COLO829 (cell line): ENCODE measurements around the gene FERMT2.
"Not testable (repeated sequence)": the region's sequence is repeated elsewhere in the genome, so short reads cannot be mapped to it uniquely, and the experiment has no call there.

Experiments used
- DNase-seq: peaks from one replicate; pipeline ENCODE4 v3.0.0; 2012; ENCODE audit warnings: low spot score

FERMT2 gene

DNA sequence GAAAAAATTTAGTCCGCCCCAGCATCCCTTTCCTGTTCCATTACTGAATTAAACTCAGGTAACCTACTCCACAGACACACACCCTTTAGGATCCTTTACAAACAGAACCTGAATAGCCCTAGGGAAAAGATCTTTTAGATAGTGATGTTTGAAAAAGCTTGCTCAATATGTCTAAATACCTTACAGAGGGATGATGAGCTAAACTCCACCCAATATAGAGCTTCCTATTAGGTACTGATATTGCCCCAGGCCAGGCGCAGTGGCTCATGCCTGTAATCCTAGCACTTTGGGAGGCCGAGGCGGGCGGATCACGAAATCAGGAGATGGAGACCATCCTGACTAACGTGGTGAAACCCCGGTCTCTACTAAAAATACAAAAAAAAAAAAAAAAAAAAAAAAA lies 50.1 kb downstream of the FERMT2 start:
- DNase-seq, result no peak

DNA sequence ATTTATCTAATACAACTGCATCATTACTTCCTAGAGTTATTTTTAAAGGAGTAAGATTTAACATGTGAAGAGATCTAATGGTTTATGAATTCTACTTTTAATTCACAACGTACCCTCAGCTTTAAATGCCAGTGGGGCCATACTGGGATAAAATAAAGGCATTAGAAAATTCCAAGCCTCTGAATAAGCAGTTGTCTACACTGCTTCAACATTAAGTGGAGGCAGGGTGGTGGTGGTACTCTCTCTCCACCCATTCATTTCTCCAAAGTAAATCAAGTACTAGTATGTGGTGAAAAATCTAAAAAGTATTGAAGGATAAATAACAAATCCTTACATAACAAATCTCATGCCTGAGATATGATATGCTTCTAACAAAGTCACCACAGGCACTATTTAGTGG lies 52.4 kb downstream of the FERMT2 start:
- no peak for DNase-seq

DNA sequence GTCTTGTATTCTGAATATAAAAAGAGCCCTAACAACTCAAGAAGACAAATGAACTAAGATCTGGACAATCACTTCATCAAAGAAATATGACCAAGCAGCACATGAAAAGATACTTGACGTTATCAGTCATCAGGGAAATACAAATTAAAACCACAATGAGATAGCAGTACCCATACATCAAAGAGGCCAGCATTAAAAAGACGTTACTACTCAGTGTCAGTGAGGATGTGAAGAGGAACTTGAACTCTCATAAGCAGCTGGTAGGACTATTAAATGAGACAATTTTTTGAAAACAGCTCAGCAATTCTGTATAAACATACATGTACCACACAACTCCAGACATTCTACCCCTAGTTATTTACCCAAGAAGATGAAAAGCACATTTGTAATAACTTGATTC lies 55.9 kb downstream of the FERMT2 start:
- no peak for DNase-seq

DNA sequence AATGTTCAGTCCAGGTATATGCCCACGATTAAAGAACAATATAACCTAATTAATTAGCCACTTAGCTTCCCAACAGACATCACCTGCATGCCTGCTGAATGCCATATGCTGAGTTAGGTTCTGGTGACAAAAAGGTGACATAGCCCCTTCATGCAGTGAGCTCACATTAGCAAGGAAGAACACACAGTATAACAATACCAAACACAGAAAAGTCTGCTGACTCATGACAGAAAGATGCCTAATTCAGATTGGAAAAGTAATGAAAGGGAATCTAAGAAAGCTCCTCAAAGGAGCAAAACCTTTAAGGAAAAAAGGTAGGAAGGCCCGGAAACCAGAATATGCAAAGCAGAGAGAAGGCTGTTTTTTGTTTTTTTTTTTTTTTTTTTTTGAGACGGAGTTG lies 59.0 kb downstream of the FERMT2 start:
- no peak for DNase-seq

DNA sequence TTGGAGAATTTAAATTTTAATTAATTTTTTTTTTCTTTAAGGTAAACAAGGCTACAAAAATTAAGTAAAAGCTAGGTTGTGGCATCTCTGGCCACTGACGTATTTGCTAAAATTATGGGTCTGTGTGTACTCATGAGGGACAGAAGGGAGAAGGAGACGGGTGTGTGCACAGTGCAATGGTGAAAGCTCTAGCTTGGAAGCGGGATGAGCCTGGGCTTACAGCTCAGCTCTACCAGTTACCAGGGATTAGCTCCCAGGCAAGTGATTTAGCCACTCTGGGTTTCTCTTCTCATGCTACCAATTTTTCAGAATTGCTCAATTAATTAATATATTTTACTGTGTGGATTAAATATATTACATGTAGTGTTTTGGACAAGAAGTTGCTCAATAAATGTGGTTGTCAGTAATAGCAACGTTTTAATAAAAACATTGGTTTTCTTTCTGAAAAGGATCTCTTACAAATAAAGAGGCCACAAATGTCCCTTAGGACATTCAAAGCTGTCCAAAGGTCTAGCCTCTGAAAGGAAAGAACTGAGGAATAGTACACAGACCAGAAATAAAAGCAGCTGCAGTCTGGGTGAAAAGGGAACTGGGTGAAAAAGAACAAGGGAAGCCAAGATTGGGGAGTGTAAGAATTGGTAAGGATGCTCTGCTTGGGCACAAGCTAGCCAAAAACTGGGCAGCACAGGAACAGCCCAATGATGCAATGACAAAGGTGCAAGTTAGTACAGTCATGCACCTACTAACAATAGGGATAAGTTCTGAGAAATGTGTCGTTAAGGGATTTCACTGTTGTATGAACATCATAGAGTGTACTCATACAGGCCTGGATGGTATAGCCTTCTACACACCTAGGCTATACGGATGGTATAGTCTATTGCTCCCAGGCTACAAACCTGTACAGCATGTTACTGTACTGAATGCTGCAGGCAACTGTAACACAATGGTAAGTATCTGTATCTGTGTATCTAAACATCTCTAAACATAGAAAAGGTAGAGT lies 61.7 kb downstream of the FERMT2 start:
- no peak for DNase-seq

DNA sequence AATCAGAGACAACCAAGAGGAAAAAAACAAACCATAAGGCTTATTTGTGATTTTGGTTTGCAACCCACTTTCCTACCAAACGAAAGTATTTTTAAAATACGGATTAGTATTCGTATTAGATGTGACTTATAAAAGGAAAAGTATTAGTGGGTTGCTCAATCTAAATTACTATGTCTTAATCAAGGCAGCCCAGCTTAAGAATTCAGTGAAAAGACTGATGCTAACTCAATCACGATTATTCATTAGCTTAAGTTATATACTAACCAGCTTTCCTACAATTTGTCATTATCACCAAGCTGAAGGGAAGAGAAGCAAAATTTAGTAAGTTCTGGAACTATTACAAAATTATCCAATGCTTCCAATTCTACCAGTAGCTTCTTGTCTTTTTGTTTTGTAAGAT lies 62.7 kb downstream of the FERMT2 start:
- no peak for DNase-seq

DNA sequence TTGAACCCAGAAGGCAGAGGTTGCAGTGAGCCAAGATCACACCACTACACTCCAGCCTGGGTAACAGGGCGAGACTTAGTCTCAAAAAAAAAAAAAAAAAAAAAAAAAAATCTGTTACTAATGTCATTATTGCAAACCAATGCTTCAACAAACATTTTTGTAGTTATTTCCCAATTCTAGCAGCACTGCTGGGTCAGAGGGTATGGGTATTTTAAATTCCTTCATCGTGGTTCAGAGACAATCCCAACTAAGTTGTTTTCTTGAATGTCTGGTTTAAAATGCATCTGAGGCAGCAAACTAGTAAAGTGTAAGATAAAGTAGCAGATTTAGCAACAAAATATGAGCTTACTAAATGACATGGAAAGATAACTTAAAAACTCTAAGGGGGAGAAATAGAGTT lies 65.6 kb downstream of the FERMT2 start:
- DNase-seq, result no peak

DNA sequence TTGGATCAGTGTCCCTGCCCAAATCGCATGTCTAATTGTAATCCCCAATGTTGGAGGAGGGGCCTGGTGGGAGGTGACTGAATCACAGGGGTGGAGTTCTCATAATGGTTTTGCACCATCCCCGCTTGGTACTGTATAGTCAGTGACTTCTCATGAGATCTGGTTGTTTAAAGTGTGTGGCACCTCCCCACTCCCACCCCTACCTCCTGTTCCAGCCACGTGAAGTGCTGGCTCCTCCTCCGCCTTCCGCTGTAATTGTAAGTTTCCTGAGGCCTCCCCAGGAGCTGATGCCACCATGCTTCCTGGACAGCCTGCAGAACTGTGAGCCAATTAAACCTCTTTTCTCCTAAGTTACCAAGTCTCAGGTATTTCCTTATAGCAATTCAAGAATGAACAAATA lies 67.2 kb downstream of the FERMT2 start:
- no peak for DNase-seq

DNA sequence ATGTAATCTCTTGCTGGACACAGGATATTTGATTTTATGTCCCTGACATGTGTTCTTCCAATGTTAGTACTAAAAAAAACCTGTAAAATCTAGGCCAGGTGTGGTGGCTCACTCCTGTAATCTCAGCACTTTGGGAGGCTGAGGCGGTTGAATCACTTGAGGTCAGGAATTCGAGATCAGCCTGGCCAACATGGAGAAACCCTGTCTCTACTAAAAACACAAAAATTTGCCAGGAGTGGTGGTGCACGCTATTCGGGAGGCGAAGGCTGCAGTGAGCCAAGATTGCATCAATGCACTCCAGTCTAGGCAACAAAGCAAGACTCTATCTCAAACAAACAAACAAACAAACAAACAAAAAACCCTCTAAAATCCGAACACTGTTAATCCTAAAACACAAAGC lies 68.0 kb downstream of the FERMT2 start:
- no peak for DNase-seq

DNA sequence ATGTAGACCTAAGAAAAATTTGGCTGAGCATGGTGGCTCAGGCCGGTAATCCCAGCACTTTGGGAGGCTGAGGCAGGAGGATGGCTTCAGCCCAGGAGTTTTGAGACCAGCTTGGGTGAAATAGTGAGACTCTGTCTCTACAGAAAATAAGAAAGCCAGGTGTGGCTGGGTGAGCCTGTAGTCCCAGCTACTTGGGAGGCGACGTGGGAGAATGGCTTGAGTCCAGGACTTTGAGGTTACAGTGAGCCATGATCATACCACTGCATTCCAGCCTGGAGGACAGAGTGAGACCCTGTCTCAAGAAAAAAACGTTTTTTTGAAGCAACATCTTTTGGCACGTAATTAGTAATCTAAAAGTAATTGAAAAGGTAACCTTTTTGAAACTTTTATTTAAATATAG lies 70.9 kb downstream of the FERMT2 start:
- DNase-seq, result no peak

DNA sequence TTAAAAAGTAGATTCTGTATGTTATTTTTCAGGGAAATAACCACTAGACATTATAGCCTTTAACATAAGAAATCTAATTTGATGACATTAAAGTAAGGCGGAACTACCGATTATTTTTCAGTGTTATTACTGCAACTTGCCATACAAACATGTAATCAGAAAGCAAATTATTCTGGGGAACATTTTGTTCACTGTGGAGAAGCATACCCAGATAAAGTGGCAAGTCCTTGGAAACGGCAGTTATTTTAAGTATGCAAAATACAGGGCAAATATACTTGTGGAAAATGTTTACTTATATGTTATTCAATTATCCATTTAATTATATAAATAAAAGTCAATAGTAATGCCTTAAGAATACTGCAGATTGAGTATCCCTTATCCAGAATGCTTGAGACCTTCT lies 71.9 kb downstream of the FERMT2 start:
- no peak for DNase-seq

DNA sequence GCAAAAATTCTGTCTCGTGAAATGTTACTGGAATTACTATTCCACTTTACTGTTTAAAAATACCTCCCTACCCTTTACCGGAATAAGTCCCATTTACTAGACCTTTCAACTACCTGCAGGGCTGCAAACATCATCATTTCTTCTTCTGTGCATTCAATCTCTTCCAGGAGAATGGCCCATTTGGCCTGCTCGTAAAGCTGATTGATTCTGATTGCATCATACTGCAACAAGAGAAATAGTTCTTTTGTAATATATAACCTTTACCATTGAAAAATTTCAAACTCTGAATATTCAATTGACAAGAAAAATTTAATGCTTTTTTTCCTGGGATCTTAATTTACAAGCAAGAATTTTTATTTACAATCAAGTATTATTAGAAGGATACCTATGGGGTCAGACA lies 72.4 kb downstream of the FERMT2 start:
- DNase-seq, result no peak

DNA sequence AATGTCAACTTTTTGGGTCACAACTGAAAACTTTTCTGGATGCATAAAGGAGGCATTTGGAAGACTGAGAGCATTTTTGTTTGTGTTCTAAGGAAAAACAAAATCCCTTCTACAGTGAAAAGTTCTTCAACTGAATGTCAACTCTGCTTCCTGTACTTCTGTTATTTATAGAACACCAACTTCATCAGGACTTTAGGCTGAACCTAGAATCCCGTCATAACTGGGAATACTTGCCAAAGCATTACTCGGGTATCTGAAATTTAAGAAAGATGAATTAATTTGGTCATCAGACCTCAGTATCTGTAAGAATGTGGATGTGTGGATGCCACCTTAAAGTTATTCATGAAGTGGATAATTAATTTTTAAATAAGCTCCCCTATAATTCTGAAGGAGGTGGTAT lies 73.2 kb downstream of the FERMT2 start:
- no peak for DNase-seq

DNA sequence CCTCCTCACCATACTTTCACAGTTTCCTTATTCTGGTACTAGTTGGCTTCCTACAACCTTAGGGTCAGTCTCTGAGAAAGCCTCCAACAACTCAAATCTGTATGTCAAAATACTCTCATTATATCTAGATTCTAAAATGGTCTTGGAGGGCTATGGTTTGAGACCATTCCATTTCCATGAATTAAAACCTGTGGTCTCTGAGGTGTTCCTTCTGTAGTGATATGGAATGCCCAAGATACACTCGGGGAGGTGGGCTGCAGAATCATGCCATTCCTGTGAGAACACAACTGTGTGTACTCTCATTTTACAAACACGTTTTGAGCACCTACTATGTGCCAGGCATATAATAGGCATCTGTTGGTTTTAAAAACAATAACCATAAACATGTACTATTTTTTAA lies 74.0 kb downstream of the FERMT2 start:
- no peak for DNase-seq

DNA sequence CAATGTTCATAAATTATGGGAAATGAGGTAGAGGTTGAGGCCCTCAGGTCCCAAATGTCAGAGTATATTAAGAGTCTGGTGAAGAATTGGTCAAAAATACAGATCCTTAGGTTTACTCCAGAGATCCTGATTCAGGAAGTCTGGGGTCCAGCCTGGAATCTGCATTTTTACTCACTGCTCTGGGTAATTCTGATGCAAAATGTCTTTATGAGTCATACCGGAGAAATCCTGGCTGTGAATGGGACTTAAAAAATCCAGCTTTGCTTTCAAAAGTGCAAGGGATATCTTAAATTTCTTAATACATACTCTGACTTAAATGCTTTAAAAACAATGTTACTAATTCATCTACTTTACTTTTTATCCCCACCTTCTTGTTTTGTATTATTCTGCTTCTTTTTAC lies 74.5 kb downstream of the FERMT2 start:
- DNase-seq, result no peak

DNA sequence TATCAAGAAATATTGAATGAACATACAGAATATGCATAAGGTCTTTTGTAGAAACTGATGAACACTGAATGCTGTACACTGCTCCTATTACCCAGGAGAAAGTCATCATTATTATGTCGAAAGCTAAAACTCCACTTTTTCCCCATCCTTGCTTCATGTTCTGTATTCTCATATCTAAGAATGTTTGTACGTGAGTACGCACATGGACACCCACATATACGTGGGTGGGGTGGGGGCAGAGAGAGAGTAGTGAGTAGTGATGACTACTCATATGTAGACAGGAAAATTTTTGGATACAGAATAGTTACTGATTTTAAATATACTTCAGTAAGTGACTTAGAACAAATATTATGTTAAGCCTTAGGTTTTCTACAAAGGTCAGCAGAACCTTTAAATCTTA lies 75.1 kb downstream of the FERMT2 start:
- DNase-seq, result no peak

DNA sequence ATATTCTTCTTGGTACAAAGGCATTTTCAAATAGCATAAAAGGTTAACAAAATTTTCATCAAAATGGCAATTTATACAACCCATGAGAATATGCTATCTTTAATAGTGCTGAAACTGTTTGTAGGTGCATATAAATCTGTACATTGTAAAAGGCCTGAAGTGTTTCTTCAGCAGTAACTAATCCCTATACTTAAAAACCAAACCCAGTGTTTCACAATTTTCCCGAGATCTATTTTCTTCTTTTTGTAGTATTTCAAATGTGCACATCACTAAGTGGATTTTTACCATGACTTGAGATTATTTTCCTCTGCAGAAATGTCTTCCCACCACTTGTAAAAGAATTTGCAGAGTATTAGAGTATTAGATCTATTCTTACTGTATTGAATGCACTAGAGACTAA lies 76.5 kb downstream of the FERMT2 start:
- DNase-seq, result no peak

DNA sequence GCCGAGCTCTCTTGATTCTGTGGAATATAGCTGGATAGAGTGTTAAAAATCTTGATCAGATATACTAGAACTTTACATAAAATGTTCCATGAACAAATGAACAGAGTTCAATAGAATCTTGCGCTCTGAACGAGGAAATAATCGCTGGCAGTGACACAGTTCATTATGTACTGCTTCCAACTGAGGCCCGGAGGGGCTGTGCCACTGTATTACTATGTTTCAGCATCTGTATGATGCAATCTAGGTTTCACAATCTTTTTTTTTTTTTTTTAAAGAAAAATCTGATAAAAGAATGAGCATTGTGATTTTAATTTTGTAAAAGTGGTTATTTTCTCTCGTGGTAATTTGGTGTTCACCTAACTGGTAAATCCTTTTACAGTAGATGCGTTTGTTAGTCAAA lies 77.2 kb downstream of the FERMT2 start:
- DNase-seq, result no peak

DNA sequence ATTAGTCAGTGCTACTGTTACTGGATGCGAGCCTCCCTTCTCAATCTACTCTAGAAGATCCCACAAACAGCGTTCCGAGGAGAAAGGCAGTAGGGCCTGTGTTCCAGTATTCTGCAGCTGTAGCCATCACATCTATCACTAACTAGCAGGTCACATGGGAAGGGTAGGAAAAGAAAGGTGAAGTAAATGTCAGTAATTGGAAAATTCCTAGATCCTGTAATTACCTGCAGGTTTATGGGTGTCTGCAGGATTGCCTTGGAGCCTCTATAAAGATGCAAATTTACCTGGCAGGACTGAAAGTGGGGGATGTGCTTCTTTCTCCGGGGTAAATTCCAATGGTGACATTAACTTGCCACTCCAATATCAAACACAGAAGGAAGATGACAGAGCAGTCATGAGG lies 77.8 kb downstream of the FERMT2 start:
- no peak for DNase-seq

DNA sequence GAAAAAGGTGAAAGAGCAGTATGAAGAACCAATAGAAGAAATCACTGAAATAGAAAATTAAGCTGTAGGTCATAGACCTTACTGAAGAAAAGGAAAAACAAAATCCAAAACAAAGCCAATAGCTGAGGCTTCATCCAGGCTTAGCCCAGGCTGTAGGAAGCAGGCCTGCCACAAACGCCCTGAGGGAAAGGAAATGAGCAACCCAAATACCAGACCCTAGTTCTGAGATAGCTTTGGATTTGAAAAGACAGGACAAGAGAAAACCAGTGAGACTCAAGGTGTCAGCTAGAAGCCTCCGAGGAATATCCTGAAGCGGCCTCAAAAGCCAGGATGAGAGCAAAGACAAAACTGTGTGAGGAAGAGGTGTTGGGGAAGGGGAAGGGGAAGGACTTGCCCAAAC lies 79.2 kb downstream of the FERMT2 start:
- DNase-seq, result no peak

DNA sequence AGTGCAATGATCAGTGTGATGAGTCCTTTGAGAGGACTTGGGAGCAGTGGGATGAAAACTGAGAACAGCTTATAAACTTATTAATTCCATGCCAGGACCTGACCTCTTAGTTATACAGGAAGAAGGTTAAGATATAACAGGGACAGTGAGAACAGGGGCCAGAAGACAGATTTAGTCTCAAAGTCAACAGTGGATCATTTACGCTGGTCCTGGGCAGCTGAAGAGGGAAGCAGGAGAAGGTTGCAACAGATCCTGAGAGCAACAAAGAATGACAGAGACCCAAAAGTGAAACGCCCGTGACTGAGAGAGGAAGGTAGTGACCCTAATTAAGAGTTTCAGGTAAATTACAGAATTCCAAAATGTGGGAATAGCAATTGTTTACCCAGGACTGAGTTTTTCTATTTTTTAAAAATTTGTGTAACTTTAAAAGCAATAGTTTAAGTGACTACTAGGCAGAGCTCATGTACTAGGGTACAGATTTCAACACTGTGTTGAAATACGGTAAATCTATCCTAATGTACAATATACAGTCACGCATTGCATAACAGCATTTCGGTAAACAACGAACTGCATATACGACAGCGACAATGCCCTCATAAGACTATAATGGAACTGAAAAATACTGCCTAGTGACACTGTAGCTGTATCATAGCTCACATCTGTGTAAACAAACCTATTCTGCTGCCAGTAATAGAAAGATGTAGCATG lies 81.8 kb downstream of the FERMT2 start:
- no peak for DNase-seq

DNA sequence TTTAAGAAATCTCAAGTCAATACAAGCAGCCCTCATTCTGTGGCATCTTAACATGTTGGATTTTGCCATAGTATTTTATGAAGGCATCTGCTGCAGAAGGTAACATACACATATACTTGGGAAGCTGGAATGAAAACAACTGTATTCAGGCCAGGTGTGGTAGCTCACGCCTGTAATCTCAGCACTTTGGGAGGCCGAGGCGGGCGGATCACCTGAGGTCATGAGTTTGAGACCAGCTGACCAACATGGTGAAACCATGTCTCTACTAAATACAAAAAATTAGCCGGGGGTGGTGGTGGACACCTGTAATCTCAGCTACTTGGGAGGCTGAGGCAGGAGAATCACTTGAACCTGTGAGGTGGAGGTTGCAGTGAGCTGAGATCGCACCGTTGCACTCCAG lies 86.0 kb downstream of the FERMT2 start:
- not testable (repeated sequence) for DNase-seq

DNA sequence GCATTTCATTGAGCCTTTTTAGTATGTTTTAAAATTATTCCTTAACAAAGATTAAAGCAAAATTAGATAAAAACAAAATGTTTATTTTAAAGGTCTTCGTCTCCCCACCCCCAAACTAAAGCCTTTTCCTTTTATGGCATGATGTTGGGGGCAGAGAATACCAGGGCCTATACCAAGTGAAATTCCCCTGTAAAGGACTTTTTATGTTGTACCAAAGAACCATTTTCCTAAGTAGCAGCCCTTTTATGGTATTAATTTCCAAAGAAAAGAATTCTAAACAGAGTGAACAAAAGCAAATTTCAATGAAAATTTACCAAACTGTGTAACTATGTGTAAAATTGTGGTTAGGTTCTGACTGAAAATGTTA lies 87.5 kb downstream of the FERMT2 start:
- no peak for DNase-seq
